Neutrophil (primary cell): Measurements from ENCODE around the gene TPH1.

ENCODE experiments used
- H3K27ac ChIP-seq: fragments of 200-600 bp; sonication (generic); 2 replicates; pipeline ENCODE4 v1.5.1; 2016; ENCODE audit warnings: mild to moderate bottlenecking, moderate library complexity
- H3K27me3 ChIP-seq: fragments of 200-600 bp; sonication (generic); 2 replicates; pipeline ENCODE4 v1.6.0; 2016; ENCODE audit warnings: mild to moderate bottlenecking
- H3K36me3 ChIP-seq: fragments of 200-600 bp; sonication (generic); 2 replicates; pipeline ENCODE4 v1.5.1; 2017
- H3K4me1 ChIP-seq, 2 experiments: fragments of 200-600 bp in 1 of 2; sonication (generic) in 1 of 2; 1 replicate in 1 of 2; 2 replicates in 1 of 2; pipeline versions ENCODE4 v1.5.1 to v1.6.1; 2013 to 2016; ENCODE audit warnings: low read depth in 1 of 2, low read length in 1 of 2, mild to moderate bottlenecking in 1 of 2, moderate library complexity in 1 of 2; ENCODE audit not compliant: control insufficient read depth in 1 of 2, insufficient read depth in 1 of 2
- H3K4me3 ChIP-seq, 2 experiments: fragments of 200-600 bp in 1 of 2; sonication (generic) in 1 of 2; 1 replicate in 1 of 2; 2 replicates in 1 of 2; pipeline ENCODE4 v1.5.1; 2013 to 2016; ENCODE audit warnings: low read depth in 1 of 2, low read length in 1 of 2, mild to moderate bottlenecking in 1 of 2, moderate library complexity in 1 of 2
- H3K9me3 ChIP-seq: fragments of 200-600 bp; sonication (generic); 2 replicates; pipeline ENCODE4 v1.5.1; 2016
- TF ChIP-seq, protein P1 (sequence below): fragments of 200-600 bp; sonication (generic); IDR thresholded peaks from 2 replicates; pipeline ENCODE4 v1.5.1; 2016; ENCODE audit warnings: antibody characterized with exemption

Gene TPH1

DNA sequence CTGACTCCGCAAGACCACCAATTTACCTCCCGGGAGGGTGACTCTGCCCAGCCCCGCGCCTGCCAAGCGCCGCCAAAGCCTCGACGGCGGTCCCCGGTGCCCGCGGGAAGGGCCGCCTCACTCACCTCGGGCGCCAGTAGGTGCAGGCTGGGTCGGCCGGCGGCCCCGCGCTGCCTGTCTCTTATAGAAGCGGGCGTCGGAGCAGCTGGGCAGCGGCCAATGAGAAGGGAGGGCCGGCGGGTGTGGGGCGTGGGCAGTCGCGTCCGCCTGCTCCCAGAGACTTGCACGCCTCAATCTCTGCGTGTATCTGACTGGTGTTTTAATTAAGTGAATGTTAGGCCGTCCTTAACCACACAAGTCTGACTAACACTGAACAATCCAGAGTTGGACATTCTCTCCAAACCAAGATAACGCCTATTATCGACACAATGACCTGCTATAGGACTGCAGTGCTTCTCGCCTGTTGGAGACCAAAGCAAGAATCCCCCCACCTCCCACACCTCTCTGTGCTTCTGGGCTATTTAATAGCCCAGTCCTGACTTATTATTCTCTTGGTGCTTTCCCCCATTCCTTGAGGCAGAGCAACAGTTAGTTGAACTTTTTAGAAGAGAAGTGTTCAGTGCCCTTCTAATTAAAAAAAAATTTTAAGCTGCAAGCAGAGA, at the start of gene TPH1:
Gene TPH1 (minus strand): TSS at position 154 of the 662 bp plus-strand sequence. CDS start 5,507 bp downstream, outside the sequence.
- Histone ChIP-seq H3K4me3 (no peak within 1 kb of the TSS), H3K9me3 (no peaks in the 10 kb centered on the region), H3K36me3 (no peaks in the 10 kb centered on the region), H3K27me3 (peaks cover 72% of the 10 kb centered on the region), H3K27ac (no peak within 1 kb of the TSS), H3K4me1 (no peaks in the 10 kb centered on the region)
- TF ChIP-seq, protein P1, sequence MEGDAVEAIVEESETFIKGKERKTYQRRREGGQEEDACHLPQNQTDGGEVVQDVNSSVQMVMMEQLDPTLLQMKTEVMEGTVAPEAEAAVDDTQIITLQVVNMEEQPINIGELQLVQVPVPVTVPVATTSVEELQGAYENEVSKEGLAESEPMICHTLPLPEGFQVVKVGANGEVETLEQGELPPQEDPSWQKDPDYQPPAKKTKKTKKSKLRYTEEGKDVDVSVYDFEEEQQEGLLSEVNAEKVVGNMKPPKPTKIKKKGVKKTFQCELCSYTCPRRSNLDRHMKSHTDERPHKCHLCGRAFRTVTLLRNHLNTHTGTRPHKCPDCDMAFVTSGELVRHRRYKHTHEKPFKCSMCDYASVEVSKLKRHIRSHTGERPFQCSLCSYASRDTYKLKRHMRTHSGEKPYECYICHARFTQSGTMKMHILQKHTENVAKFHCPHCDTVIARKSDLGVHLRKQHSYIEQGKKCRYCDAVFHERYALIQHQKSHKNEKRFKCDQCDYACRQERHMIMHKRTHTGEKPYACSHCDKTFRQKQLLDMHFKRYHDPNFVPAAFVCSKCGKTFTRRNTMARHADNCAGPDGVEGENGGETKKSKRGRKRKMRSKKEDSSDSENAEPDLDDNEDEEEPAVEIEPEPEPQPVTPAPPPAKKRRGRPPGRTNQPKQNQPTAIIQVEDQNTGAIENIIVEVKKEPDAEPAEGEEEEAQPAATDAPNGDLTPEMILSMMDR, result no peak

DNA sequence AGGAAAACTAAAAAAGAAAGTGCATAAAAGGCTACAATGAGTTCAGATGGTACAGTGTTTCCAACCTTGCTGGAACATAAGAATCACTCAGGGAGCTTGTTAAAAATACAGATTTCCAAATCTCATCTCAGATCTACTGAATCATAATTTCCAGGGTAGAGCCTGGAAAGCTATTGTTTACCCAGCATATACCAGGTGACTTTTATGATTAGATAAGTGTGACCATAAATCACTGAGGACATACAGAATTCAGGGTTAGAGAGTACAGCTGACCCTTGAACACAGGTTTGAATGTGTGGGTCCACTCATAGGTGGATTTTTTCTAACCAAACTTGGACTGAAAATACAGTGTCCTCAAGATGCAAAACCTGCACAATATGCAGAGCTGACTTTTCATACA, 47.9 kb upstream of the TPH1 start:
- Histone ChIP-seq H3K4me1 (peaks cover 5 to 6% of the 10 kb centered on the region in 2 experiments), H3K9me3 (no peaks in the 10 kb centered on the region), H3K27me3 (no peaks in the 10 kb centered on the region), H3K27ac (no peak overlapping the region), H3K36me3 (peaks cover 20% of the 10 kb centered on the region), H3K4me3 (no peak overlapping the region)
- TF ChIP-seq, protein P1, result no peak

GRCh38 chr11:18091731-18092130, 45.7 kb upstream of the TPH1 start:
- H3K27ac ChIP-seq, result no peak overlapping the region
- H3K27me3 ChIP-seq, result no peaks in the 10 kb centered on the region
- H3K36me3 ChIP-seq, result peaks cover 20% of the 10 kb centered on the region
- H3K4me3 ChIP-seq, result no peak overlapping the region
- no peaks in the 10 kb centered on the region for H3K9me3 ChIP-seq
- H3K4me1 ChIP-seq, result peaks cover 11 to 12% of the 10 kb centered on the region in 2 experiments
- TF ChIP-seq, protein P1, result no peak

DNA sequence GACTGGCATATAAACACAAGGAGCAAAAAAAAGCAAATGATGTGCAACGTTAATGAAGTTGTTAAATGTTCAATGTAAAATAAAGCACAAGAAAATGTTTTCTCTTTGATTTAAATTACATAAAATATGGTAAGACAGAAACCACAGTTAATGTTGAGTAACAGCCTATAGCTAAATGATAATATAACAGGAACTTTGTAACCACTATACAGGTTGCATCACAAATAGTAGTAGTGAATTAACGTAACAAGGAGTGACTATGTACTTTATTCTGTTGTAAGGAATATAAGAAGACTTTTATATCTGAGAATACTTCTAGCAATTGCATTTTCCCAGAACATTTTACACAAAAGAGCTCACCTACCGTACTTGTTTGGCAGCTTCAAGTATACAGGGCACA, 42.9 kb upstream of the TPH1 start:
- Histone ChIP-seq H3K36me3 (peaks cover 7% of the 10 kb centered on the region), H3K27ac (no peak overlapping the region), H3K4me1 (peaks cover 11 to 12% of the 10 kb centered on the region in 2 experiments), H3K9me3 (no peaks in the 10 kb centered on the region), H3K4me3 (no peak overlapping the region), H3K27me3 (no peaks in the 10 kb centered on the region)
- TF ChIP-seq, protein P1, result no peak

- TF ChIP-seq, protein P1, result no peak
- no peak overlapping the region for H3K27ac ChIP-seq
- no peaks in the 10 kb centered on the region for H3K9me3 ChIP-seq
- H3K4me1 ChIP-seq, result peaks cover 11 to 12% of the 10 kb centered on the region in 2 experiments
- peaks cover 7% of the 10 kb centered on the region for H3K36me3 ChIP-seq
- no peak overlapping the region for H3K4me3 ChIP-seq
- H3K27me3 ChIP-seq, result no peaks in the 10 kb centered on the region
Observed at GRCh38 chr11:18088366-18088765, 42.3 kb upstream of the TPH1 start.
